HG03378 (cell line): ENCODE measurements around the gene FAM3B.
A peak's percentile ranks its signal among the peaks of the same experiment; 100 is the strongest.
"Not testable (repeated sequence)": the region's sequence is repeated elsewhere in the genome, so short reads cannot be mapped to it uniquely, and the experiment has no call there.

ENCODE experiments used
- ATAC-seq: cut with Tn5 transposase; IDR thresholded peaks from one replicate; pipeline ENCODE4 v1.9.1; 2021; ENCODE audit warnings: mild to moderate bottlenecking, moderate library complexity; ENCODE audit not compliant: unreplicated experiment

The FAM3B gene, protein sequence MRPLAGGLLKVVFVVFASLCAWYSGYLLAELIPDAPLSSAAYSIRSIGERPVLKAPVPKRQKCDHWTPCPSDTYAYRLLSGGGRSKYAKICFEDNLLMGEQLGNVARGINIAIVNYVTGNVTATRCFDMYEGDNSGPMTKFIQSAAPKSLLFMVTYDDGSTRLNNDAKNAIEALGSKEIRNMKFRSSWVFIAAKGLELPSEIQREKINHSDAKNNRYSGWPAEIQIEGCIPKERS

DNA sequence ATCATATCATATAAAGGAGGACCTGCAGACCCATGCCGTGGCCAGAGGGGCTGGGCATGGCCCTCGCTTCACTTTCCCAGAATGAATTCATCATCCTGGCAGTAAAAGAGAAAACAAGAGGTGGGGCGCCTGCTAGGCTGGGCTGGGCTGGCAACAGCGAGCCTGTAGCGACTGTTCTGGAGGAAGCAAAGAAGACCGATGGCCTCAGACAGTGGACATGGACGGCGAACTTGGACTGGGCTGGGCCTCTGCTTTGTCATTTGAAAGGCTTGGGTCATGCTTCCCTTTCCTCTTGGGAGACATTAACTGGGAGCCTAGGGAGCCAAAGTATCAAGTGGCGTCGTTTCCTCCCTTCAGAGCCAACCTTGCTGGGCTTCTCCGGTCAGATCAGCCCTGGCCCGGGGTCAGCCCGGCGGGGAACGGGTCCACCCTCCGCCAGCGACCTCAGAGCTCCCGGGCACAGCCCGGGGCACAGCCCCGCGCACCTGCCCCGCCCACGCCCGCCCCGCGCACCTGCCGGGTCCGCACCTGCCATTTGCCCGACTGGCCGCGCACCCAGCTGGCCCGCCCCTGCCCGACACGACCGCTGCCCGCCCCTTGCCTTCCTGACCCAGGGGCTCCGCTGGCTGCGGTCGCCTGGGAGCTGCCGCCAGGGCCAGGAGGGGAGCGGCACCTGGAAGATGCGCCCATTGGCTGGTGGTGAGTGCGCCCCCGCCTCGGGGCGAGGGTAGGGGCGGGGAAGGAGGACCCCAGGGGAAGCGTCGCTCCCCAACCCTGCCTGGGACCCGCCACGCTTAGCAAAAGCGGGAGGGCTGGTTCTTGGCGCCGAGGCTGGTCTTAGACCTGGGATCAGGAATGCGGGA lies at the start of gene FAM3B:
Gene FAM3B (plus strand): TSS at position 602 of the 863 bp plus-strand sequence. CDS start 79 bp downstream, at position 681.
- no peak for ATAC-seq

DNA sequence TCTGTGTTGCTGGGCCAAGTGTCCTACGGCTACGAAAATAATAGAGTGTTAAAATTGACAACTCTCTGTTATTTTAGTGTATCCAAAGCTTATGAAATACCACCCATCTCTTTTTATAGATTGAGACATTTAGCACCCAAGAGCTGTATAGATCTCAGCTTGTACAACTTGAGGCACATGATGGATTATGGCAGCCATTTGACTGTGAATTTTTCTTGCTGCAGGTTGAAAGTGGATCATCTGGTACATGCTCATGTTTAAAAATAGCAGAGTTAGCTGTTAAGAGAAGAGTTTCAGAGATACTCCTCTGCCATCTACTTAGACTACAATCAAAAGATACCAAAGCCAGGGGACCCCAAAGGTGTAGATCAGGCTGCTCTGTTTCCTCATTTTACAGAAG lies 49.3 kb upstream of the FAM3B start:
- no peak for ATAC-seq

DNA sequence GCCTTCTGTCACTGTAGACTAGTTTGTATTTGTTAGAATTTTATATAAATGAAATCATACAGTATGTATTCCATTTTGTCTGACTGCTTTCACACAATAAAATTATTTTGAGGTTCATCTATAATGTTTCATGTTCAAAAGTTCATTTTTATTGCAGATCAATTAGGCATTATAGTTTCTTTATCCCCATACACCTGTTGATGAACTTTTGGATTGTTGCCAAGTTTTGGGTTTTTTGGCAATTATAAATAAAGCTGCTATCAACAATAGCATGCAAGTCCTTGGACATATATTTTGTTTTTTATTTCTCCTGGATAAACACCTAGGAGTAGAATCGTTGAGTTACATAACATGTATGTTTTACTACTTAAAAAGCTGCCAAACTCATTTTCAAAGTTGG lies 47.1 kb upstream of the FAM3B start:
- ATAC-seq: no peak

DNA sequence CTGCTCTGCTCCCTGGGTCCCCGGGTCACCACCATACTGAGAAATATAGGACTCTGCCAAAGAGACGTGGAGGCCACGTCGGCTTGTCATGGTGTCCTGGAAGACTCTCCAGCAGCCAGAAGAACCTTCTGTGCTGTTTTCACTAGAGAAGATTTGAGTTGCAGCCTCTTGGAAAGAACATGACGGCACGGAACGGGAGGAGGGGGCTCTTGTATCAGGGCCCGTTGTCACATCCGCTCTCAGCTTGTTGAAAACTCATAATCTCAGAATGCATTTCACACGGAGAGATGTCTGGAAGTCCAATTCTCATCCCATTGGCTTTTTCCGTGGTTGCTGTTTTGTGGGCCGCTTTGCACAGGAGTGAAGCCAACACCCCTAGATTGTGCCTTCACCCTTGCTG lies 39.4 kb upstream of the FAM3B start:
- ATAC-seq: no peak

DNA sequence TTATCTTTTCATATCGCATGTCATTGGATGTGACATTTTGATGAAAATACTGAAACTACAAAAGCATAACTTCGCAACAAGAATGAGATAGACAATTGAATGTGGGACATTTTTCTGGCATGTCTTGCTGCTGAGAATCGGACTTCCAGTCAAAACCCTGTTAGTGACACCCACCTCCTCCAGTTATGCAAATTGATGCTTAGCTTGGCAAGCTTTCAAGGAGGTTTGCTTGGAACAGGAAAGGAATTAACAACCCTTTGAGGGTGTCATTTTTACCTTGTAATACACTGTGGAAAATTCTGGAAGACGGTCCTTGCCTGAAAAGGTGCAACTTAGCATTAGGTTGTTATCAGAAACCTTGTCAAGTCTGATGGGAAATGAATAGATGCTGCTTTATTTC lies 38.8 kb upstream of the FAM3B start:
- no peak for ATAC-seq

DNA sequence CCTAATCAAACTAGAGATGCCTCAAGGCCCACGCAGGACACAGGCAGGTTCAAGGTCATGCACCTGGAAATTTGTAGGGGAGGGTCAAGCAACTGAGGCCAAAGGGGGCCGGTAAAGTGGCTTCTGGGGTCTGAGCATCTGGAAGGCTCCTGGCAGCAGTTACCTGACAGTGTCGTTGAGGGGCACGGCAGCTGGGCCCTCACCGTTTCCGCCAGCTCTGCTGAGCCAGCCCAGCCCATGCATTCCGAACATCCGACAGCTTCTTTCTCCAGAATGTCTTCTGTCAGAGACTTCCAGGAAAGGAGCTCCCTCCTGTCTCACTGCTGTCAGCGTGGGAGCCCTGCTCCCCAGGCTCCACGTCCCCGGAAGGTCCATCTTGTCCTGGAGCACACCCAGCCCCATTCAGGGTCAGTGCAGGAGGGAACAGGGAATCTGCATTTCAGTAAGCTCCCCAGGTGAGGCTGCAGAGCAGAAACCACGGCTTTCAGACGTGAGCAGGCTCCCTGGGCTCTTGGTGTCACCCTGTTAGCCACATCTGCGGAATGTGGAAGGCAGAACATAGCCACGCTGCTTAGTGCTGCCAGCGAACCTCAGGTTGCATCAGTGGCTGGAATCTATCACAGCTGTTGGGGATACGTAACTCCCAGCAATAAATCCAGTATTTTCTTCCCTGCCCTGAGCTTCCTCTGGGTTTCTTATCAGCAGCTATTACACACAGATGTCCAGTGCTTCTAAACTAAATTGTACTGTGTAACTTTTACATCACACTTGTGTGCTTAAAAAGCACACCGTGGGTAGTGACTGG lies 36.3 kb upstream of the FAM3B start:
- no peak for ATAC-seq

DNA sequence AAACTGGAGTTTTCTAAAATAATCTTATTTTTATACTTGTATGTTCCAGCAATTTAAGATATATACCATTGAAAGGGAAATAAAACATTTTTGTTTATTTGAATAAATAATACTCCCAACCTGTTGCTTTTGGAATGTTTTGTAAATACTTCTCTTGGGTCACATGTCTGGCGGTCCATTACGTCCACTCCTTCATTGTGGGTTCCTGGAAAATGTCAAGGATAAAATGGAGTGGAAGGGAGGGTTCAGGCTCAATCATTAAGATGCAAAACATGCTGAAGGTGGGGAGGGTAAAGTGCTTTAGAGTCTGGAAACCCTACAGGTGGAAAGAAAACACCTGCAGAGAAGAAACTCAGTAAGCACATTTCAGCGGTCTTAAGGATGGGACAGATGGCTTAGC lies 34.2 kb upstream of the FAM3B start:
- ATAC-seq: no peak

DNA sequence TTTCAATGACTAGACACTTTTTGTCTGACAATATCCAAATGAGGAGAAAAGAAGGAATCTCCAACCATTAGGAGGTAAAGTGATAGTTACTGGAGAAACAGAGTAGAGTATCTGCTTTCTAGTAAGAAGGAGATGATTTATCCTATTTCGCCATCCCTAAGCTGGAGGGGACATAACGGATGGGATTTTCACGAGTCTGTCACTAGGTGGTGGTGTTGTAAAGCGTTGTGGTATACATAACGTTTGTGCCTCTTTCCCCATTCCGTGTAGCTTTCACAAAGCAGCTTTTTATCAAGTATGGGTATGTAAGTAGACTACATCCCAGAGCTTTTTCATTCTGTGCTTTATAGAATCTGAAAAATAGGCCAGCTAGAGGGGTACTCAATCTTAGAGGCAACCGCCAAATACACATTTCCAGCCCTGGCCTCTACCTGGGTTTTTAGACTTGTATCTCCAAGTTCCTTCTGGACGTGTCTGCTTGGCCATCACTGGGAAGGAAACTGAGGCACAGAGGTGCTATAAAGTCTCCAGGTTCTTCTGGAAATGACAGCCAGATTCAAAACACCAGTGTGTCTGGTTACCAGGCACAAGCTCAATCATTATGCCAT lies 33.3 kb upstream of the FAM3B start:
- peak; percentile 49 for ATAC-seq

DNA sequence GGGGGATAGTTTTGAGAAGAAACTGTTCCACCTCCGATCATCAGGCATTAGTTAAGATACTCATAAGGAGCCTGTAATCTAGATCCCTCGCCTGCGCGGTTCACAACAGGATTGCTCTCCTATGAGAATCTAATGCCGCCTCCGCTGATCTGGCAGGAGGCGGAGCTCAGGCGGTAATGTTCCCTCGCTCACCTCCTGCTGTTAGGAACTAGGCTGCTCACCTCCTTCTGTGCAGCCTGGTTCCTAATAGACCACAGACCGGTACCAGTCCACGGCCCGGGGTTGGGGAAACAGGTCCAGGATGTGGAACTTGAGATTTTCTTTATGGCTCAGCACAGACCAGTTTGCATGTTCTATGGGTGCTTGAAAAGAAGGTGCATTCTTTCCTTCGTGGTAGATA lies 27.2 kb upstream of the FAM3B start:
- no peak for ATAC-seq

DNA sequence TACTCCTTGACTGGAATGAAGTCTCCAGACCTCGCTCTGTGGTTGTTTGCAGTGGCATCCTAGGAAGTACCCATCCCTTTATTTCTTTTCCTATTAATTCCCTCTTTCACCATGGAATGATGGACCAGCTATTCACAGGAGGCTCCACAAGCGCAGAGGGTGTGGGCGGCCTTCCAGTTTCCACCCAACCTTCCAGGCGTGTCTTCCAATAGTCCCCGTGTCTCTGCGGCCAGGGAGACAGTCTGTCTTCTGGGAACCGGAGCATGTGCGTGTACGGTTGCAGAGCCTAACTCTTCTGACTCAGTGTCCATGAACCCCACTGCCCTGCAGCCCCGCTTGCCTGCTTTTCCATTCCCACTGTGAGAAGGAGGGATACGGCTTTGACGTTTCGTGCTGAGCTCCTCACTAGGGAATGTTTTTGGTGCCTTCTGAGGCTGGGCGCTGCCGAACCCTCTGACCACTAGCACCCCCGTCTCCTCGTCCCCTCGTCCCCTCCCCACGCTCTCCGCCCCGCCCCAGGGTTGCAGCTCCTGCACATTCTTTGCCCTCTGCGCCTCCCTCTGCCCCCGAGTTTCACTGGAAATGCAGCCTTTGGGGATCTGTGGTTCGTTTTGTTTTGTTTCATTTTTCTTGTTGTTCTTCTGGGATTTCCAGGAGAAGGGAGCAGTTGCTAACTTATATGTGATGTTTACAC lies 26.3 kb upstream of the FAM3B start:
- ATAC-seq: no peak

DNA sequence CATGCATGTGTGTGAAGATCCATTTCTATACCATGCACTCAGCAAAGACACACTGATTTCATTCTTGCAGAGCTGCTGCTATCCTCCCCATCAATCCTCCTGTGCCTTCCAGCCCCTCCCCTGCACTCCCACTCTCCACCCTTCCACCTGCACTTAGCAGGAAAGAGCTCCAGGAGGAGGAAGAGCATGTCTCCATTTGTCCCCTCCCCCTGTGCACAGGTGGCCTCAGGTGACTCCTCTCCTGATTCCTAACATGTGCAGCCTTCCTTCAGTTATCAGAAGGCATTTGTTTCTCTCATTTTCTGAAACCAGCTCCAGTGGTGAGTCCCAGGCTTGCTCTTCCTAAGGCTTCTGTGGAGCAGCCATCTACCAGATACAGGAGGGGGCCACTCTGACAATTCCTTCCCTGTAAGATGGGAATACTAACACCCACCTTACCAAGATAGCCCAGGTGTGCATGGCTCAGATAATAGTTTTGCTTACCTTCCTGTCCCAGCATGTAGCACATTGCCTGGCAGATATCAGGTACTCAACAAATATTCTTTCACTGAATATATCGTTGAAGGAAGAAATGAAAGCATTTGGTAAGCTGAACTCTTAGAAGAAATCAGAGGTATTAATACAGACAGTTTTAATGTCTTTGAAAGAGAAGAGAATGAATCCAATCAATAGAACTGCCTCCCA lies 21.9 kb upstream of the FAM3B start:
- no peak for ATAC-seq

DNA sequence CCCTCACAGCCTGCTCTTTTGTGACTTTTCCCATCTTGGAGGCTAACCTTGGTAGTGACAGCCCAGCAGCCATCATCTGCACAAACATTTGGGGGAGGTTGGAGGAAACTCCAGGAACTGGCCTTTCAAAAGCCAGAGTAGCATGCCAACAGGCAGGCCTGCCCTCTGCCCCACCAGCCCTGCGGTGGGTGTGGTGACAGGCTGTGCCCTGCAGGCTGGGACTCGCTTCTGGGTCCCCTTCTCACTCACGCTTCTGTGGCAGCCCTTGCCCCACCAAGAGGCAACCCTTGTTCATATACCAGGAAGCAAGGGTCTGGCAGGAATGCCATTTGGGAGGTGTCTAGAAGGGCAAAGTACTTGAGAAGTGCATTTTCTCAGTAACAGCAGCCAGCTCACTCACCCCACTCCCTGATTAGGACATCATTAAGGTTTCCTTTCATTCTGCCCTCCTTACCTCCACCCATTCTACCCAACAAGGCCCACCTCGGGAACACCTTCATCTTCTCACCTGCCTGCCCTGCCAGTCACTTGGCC lies 20.8 kb upstream of the FAM3B start:
- no peak for ATAC-seq

DNA sequence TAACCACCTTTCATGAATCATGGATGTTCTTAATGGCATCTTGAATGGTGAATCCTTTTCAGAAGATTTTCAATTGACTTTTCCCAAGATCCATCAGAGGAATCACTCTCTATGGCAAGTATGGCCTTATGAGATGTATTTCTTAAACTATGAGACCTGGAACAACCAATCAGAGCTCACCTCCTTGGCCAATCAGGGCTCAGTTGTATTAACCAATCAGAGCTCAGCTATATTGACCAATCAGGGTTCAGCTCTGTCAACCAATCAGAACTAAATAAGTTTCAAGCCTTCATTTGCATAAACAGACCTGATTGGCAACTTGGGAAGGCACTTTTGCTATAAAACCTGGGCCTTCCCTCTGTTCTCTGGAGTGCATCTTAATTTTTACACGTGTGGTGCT lies 13.6 kb upstream of the FAM3B start:
- no peak for ATAC-seq

DNA sequence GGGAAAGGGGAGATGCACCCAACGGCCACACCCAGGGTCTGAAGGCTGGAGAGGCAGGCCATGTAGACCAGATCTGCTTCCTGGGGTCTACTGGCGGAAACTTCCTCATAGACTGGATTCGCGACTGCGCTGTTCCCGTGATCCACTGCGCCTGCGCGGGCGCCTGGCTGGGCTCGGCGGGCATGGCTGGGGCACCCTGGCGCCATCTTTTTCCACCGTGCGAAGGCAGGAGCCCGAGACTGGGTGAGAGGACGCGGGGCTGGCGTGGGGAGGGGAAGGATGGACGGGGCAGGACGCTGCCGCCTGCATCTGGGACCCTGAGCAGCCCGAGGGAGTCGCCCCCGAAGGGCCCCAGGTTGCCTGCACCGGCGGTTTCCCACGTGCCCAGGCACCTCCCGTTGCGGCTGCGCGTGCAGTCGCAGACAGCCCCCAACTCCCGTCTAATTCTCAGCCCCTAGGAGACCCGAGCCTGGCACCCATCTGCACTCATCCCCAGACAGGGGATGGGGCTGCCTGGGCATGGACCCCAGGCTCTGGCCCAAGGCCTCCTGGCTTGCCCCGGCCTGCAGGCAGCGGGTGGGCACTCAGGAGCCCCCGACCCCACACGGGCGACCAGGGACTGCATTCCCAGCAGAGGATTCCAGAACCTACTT lies 12.4 kb upstream of the FAM3B start:
- no peak for ATAC-seq

DNA sequence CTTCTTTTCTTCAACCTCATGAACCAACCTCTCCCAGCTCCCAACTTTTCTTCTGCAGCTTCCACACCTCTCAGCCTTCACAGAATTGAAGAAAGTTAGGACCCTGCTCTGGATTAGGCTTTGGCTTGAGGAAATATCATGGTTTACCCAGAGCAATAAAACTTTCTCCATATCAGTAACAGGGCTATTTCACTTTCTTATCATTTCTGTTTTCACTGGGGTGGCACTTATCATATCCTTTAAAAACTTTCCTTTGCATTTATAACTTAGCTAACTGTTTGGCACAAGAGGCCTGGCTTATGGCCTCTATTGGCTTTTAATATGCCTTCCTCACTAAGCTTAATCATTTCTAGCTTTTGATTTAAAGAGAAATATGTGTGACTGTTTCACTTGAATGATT lies 9.4 kb upstream of the FAM3B start:
- no peak for ATAC-seq

DNA sequence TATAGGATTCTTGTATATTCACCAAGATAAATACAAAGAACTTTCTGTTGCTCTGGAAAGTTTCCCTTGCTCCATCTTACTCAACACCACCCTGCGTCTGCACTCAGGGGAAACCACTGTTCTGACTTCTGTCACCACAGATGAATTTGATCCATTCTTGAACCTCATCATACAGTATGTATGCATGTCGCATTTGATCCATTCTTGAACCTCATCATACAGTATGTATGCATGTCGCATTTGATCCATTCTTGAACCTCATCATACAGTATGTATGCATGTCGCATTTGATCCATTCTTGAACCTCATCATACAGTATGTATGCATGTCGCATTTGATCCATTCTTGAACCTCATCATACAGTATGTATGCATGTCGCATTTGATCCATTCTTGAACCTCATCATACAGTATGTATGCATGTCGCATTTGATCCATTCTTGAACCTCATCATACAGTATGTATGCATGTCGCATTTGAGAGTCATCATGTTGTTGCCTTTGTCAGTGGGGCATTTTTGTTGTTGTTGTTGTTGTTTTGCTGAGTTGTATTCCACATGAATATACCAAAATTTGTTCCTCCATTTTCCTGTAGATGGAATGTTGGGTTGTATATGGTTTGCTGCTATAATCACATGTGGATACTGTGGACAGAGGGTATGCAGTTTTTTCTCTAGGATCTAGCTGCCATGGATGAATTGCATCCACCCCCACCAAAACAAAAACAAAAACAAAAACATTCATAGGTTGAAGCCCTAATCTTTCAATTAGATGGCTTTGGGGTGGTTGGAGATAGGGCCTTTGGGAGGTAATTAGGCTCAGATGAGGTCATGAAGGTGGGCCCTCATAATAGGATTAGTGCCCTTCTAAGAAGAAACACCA lies 3.1 kb upstream of the FAM3B start:
- ATAC-seq: not testable (repeated sequence)

DNA sequence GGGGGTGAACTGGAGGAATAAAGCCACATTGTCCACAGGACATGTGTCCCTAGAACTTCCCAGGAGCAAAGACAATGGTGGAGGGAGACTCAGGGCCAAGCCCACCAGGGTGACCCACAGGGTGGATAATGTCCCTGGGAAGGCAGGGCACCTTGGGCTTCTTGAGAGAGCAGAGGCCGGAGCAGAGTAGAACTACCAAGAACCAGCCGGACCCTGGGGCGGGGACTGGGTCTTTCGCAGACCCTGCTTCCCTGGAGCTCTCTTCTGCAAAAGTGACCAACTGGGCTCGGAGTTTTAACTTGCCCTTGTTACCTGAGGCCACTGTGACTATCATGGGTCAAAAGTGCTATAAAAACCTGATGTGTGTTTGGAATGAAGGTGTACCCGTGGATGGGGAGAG lies 875 bp upstream of the FAM3B start:
- ATAC-seq: no peak

DNA sequence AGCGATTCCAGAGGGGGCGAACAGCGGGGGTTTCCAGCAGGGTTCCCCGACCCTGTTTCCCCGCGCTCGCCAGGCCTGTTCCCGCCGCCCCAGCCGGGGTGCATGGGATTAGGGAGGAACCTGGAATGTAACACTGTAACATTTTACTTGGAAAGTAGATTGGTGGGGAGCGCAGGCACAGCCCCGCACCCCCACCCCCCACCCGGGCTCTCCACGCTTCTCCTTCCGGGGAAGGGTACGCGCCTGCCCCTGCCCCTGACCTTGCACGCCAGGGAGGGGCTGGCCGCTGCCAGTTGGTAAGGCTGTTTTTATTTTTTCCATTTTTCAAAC lies 427 bp downstream of the FAM3B start:
- no peak for ATAC-seq
